K562 (cell line): ENCODE results near the gene CHRNE. TPM values are rescaled to one million over a fixed set of nuclear protein-coding genes. Genes with fewer than 3 reads are reported as not detected.
A peak's percentile ranks its signal among the peaks of the same experiment; 100 is the strongest.

Experiments used
- ADNP ChIP-seq: fragments of 200-800 bp; sonication (Bioruptor generic); IDR thresholded peaks from 2 replicates; pipeline ENCODE4 v1.6.1; 2016; ENCODE audit warnings: missing genetic modification characterization, missing compliant biosample characterization
- CBFA2T3 ChIP-seq: fragments of 450-650 bp; IDR thresholded peaks from 2 replicates; pipeline ENCODE4 v1.6.1; 2017
- CEBPB ChIP-seq: fragments of 450-650 bp; IDR thresholded peaks from 2 replicates; pipeline ENCODE4 v1.6.1; 2016; ENCODE audit warnings: missing genetic modification characterization, missing compliant biosample characterization
- CHD4 ChIP-seq: fragments of 200-600 bp; sonication (generic); IDR thresholded peaks from 3 replicates; pipeline ENCODE4 v1.6.1; 2012; ENCODE audit warnings: low read depth, mild to moderate bottlenecking, mixed read lengths, low read length, inconsistent platforms; ENCODE audit not compliant: insufficient read depth, insufficient replicate concordance, poor library complexity, severe bottlenecking
- IFI16 ChIP-seq: fragments of 250-450 bp; sonication (Bioruptor Pico); IDR thresholded peaks from 2 replicates; pipeline ENCODE4 v2.1.2; 2022; ENCODE audit warnings: mild to moderate bottlenecking, inconsistent platforms
- KDM1A ChIP-seq, 2 experiments: fragments of 450-650 bp; IDR thresholded peaks; 2 replicates each; pipeline ENCODE4 v1.6.1; 2016; ENCODE audit warnings: mild to moderate bottlenecking in 2 of 2
- KDM4B ChIP-seq, 2 experiments: fragments of 450-650 bp in 1 of 2; sonication (generic) in 1 of 2; IDR thresholded peaks; 2 replicates each; pipeline ENCODE4 v1.6.1; 2016 to 2017; ENCODE audit warnings: borderline replicate concordance in 2 of 2, antibody characterized with exemption in 1 of 2, low read depth in 1 of 2, mild to moderate bottlenecking in 1 of 2
- RBM22 ChIP-seq: fragments of 200-400 bp; formaldehyde crosslinking; IDR thresholded peaks from 2 replicates; pipeline ENCODE4 v1.6.1; 2018; ENCODE audit warnings: low read length, low read depth; ENCODE audit not compliant: poor library complexity, severe bottlenecking
- RHOXF2B ChIP-seq: fragments of 250-450 bp; sonication (Bioruptor Pico); conservative IDR thresholded peaks from 2 replicates; pipeline ENCODE4 v1.5.1; 2021
- SAP30 ChIP-seq: fragments of 200-600 bp; sonication (generic); IDR thresholded peaks from 2 replicates; pipeline ENCODE4 v1.6.1; 2012; ENCODE audit warnings: borderline replicate concordance, low read depth, mild to moderate bottlenecking, moderate library complexity, low read length, control low read depth, inconsistent platforms; ENCODE audit not compliant: insufficient read depth, poor library complexity, severe bottlenecking
- SETDB1 ChIP-seq: IDR thresholded peaks from one replicate; pipeline ENCODE4 v1.6.1; 2012; ENCODE audit warnings: low read length, control low read depth, inconsistent platforms
- ZNF134 ChIP-seq: fragments of 250-450 bp; sonication (Bioruptor Pico); conservative IDR thresholded peaks from 2 replicates; pipeline ENCODE4 v1.4.0; 2020
- ZNF253 ChIP-seq: fragments of 250-450 bp; sonication (Bioruptor Pico); conservative IDR thresholded peaks from 2 replicates; pipeline ENCODE4 v1.6.1; 2021; ENCODE audit warnings: mild to moderate bottlenecking
- ZNF77 ChIP-seq: fragments of 250-450 bp; sonication (Bioruptor Pico); IDR thresholded peaks from 2 replicates; pipeline ENCODE4 v1.5.0; 2020
- polyA plus RNA-seq, 8 experiments: library from polyadenylated mRNA; depleted of rRNA in 4 of 8; stranded (reverse) in 5 of 8; unstranded in 3 of 8; fragments of >200 nt; fragmentation: Nextera tagmentation in 2 of 8; fragmentation: Illumina TruSeq in 1 of 8; extraction: Ambion mirVana in 2 of 8; extraction: Trizol in 1 of 8; gene quantifications; 2 replicates each; pipeline versions ENCODE4 v1.2.1 to v1.2.3, GENCODE V29; 2011 to 2014; ENCODE audit warnings: inconsistent platforms in 1 of 8, missing spikeins in 1 of 8
- total RNA-seq, 7 experiments: library from RNA; depleted of rRNA in 6 of 7; stranded (reverse); fragments of >200 nt in 6 of 7; fragmentation: Illumina TruSeq in 2 of 7; extraction: Trizol in 2 of 7; gene quantifications; 2 replicates each; pipeline versions ENCODE4 v1.2.1 to v1.2.3, GENCODE V29; 2011 to 2021; ENCODE audit warnings: low replicate concordance in 1 of 7
- TF ChIP-seq, protein P1 (sequence below): fragments of 450-650 bp; formaldehyde crosslinking; IDR thresholded peaks from 2 replicates; pipeline ENCODE4 v1.4.0; 2020; ENCODE audit warnings: mild to moderate bottlenecking, moderate library complexity
- TF ChIP-seq, protein P2 (sequence below), 2 experiments: fragments of 200-800 bp in 1 of 2; sonication (Bioruptor generic) in 1 of 2; sonication (generic) in 1 of 2; formaldehyde crosslinking in 1 of 2; IDR thresholded peaks in 1 of 2; conservative IDR thresholded peaks in 1 of 2; 2 replicates each; pipeline versions ENCODE4 v1.5.0 to v1.6.1; 2016 to 2020; ENCODE audit warnings: missing compliant biosample characterization in 1 of 2, missing genetic modification characterization in 1 of 2, missing genetic modification reagents in 1 of 2
- TF ChIP-seq, protein P3 (sequence below): sonication (generic); formaldehyde crosslinking; IDR thresholded peaks from 2 replicates; pipeline ENCODE4 v1.8.1; 2023; ENCODE audit warnings: mild to moderate bottlenecking, missing genetic modification reagents
- TF ChIP-seq, protein P4 (sequence below), 2 experiments: fragments of 250-450 bp in 1 of 2; fragments of 450-650 bp in 1 of 2; sonication (Bioruptor Pico) in 1 of 2; IDR thresholded peaks; 2 replicates each; pipeline versions ENCODE4 v1.6.1 to v1.8.0; 2016 to 2021; ENCODE audit warnings: mild to moderate bottlenecking in 2 of 2, moderate library complexity in 2 of 2, missing compliant biosample characterization in 1 of 2, missing genetic modification characterization in 1 of 2
- TF ChIP-seq, protein P5 (sequence below): sonication (generic); formaldehyde crosslinking; IDR thresholded peaks from 2 replicates; pipeline ENCODE4 v1.9.0; 2022; ENCODE audit warnings: mild to moderate bottlenecking, missing genetic modification reagents

Gene CHRNE
- total and polyA plus RNA-seq, 9 of the 15 experiments (the other 6 are each of a cell fraction or from before 2014, with no cell fraction given): not detected

DNA sequence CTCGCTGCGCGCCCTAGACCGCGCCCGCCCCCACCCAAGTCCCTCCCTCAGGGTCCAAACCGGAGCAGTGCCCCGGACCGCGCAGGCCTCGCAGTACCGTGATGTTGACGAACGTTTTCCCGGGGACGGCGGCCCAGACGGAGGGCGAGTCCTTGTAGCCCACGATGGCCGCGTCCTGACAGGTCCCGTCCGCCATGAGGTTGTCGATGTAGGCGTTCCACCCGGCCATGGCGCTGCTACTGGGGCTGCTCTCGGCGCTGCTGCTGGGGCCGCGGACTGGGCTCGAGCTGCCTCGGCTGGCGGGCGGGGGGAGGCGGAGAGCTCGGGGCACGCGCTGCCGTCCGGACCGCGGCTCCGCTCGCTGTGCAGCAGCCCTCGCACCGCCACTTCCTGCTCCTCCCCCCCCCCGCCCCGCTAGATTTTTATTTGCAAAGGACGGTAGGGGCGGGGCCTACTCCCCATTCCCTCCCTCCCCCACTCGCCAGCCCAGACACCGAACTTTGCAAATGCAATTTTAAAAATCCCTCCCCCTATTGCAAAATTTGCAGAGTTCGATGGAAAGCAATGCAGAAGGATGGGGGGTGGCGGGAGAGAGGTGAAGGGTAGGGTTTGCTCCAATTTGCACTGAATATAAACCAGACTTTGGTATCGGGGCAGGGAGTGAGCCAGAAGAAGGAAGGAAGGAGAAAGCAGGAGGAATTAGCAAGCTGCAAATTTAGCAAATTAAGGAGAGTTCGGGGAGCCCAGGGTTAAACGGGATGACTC is 45.5 kb upstream of the CHRNE start, which contains the start of gene PFN1 (continued):
- TF ChIP-seq, protein P1, sequence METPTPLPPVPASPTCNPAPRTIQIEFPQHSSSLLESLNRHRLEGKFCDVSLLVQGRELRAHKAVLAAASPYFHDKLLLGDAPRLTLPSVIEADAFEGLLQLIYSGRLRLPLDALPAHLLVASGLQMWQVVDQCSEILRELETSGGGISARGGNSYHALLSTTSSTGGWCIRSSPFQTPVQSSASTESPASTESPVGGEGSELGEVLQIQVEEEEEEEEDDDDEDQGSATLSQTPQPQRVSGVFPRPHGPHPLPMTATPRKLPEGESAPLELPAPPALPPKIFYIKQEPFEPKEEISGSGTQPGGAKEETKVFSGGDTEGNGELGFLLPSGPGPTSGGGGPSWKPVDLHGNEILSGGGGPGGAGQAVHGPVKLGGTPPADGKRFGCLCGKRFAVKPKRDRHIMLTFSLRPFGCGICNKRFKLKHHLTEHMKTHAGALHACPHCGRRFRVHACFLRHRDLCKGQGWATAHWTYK: no peak
- TF ChIP-seq ADNP (no peak), ZNF253 (CRISPR knock-in tag) (no peak), CBFA2T3 (no peak), ZNF77 (CRISPR knock-in tag) (no peak), KDM4B (IDR thresholded peaks at IDR 0.05; ENCODE audit: borderline replicate concordance in 2 of 2, low read depth in 1 of 2) (0 out of 4 replicates have a peak, but pooled peaks of 1 of the 2 experiments have one; percentile 44), KDM1A (IDR thresholded peaks at IDR 0.05) (no peak), IFI16 (CRISPR knock-in tag) (no peak), RHOXF2B (CRISPR knock-in tag) (no peak), CEBPB (tag) (peak; percentile 94), CHD4 (no peak), SETDB1 (no peak), SAP30 (peak; percentile 39), RBM22 (peak; percentile 60), ZNF134 (CRISPR knock-in tag) (no peak)
- TF ChIP-seq, protein P2, sequence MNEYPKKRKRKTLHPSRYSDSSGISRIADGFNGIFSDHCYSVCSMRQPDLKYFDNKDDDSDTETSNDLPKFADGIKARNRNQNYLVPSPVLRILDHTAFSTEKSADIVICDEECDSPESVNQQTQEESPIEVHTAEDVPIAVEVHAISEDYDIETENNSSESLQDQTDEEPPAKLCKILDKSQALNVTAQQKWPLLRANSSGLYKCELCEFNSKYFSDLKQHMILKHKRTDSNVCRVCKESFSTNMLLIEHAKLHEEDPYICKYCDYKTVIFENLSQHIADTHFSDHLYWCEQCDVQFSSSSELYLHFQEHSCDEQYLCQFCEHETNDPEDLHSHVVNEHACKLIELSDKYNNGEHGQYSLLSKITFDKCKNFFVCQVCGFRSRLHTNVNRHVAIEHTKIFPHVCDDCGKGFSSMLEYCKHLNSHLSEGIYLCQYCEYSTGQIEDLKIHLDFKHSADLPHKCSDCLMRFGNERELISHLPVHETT (CRISPR knock-in tag; conservative IDR thresholded peaks at IDR 0.05 in 1 of 2, IDR thresholded peaks at IDR 0.05 in 1 of 2): peak in 1 of 2 experiments; percentile 85; a peak in 2 of 4 replicates
- TF ChIP-seq, protein P3, sequence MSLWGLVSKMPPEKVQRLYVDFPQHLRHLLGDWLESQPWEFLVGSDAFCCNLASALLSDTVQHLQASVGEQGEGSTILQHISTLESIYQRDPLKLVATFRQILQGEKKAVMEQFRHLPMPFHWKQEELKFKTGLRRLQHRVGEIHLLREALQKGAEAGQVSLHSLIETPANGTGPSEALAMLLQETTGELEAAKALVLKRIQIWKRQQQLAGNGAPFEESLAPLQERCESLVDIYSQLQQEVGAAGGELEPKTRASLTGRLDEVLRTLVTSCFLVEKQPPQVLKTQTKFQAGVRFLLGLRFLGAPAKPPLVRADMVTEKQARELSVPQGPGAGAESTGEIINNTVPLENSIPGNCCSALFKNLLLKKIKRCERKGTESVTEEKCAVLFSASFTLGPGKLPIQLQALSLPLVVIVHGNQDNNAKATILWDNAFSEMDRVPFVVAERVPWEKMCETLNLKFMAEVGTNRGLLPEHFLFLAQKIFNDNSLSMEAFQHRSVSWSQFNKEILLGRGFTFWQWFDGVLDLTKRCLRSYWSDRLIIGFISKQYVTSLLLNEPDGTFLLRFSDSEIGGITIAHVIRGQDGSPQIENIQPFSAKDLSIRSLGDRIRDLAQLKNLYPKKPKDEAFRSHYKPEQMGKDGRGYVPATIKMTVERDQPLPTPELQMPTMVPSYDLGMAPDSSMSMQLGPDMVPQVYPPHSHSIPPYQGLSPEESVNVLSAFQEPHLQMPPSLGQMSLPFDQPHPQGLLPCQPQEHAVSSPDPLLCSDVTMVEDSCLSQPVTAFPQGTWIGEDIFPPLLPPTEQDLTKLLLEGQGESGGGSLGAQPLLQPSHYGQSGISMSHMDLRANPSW (CRISPR knock-in tag): no peak
- TF ChIP-seq, protein P4, sequence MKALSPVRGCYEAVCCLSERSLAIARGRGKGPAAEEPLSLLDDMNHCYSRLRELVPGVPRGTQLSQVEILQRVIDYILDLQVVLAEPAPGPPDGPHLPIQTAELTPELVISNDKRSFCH (CRISPR knock-in tag; IDR thresholded peaks at IDR 0.05): no peak
- TF ChIP-seq, protein P4 (tag; IDR thresholded peaks at IDR 0.05): no peak
- TF ChIP-seq, protein P5, sequence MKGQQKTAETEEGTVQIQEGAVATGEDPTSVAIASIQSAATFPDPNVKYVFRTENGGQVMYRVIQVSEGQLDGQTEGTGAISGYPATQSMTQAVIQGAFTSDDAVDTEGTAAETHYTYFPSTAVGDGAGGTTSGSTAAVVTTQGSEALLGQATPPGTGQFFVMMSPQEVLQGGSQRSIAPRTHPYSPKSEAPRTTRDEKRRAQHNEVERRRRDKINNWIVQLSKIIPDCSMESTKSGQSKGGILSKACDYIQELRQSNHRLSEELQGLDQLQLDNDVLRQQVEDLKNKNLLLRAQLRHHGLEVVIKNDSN: no peak
